ENCODE results near the gene CAP2. TPM values are rescaled to one million over a fixed set of nuclear protein-coding genes. Genes with fewer than 3 reads are reported as not detected.
"Not testable (repeated sequence)": the region's sequence is repeated elsewhere in the genome, so short reads cannot be mapped to it uniquely, and the experiment has no call there.

CAP2 gene
- total RNA-seq, 2 experiments from 2014 or later, result not detected

GRCh38 chr6:17511580-17511979 is 118.2 kb downstream of the CAP2 start:
- CTCF ChIA-PET, result interaction anchor here (0.5 to 1.5 kb wide), 2 partner anchors 9 to 84 kb away, joined by 3 read pairs; no protein-coding TSS in a partner anchor
- H3K36me3 Mint-ChIP-seq (ENCODE audit: low read depth), result no peaks in the 10 kb centered on the region

GRCh38 chr6:17519120-17519519 is 125.7 kb downstream of the CAP2 start:
- Mint-ChIP-seq H3K36me3 (ENCODE audit: low read depth) (no peaks in the 10 kb centered on the region), H3K27me3 (no peaks in the 10 kb centered on the region), H3K27ac (no peak overlapping the region), H3K4me1 (no peaks in the 10 kb centered on the region), H3K4me3 (no peak overlapping the region), H3K9me3 (no peaks in the 10 kb centered on the region)
- ChIA-PET POLR2A (no interaction called here), CTCF (no interaction called here)
- no peak for DNase-seq

More at GRCh38 chr6:17511580-17511979, 118.2 kb downstream of the CAP2 start:
- no peaks in the 10 kb centered on the region for H3K9me3 Mint-ChIP-seq
- H3K4me1 Mint-ChIP-seq, result no peaks in the 10 kb centered on the region
- no peak overlapping the region for H3K4me3 Mint-ChIP-seq
- no peak overlapping the region for H3K27ac Mint-ChIP-seq
- POLR2A ChIA-PET, result no interaction called here
- no peak for DNase-seq
- H3K27me3 Mint-ChIP-seq, result peaks cover 1% of the 10 kb centered on the region

DNA sequence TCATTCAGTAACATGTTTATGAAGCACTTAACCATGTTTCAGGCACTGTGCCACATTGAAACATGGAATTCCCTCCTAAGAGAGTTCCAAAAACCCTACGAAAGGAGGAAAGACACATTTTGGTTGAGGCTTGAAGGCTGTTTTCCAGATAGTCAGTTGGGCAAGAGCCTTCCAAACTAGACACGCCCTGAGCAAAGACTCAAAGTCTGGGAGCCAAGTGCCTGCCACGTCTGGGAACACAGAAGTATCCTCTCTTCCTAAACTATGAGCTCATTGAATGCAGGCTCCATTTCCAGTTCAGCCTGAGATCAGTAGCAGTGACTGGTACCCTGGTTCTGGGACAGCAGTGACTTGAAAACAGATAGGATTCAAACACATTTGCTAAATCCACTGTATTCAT is 132.2 kb downstream of the CAP2 start:
- H3K4me3 Mint-ChIP-seq, result no peak overlapping the region
- H3K27ac Mint-ChIP-seq, result no peak overlapping the region
- POLR2A ChIA-PET, result no interaction called here
- CTCF ChIA-PET, result no interaction called here
- no peak for DNase-seq
- no peaks in the 10 kb centered on the region for H3K9me3 Mint-ChIP-seq
- no peaks in the 10 kb centered on the region for H3K4me1 Mint-ChIP-seq
- peaks cover 4% of the 10 kb centered on the region for H3K27me3 Mint-ChIP-seq
- no peaks in the 10 kb centered on the region for H3K36me3 Mint-ChIP-seq (ENCODE audit: low read depth)

- CTCF ChIA-PET, result no interaction called here
These were observed 133.7 kb downstream of the CAP2 start for GRCh38 chr6:17527076-17527475.

GRCh38 chr6:17530321-17530835 is 137.0 kb downstream of the CAP2 start:
- no peaks in the 10 kb centered on the region for H3K9me3 Mint-ChIP-seq
- POLR2A ChIA-PET, result no interaction called here
- no peaks in the 10 kb centered on the region for H3K4me1 Mint-ChIP-seq
- no peak for DNase-seq
- CTCF ChIA-PET, result no interaction called here
- H3K36me3 Mint-ChIP-seq (ENCODE audit: low read depth), result no peaks in the 10 kb centered on the region
- H3K27ac Mint-ChIP-seq, result no peak overlapping the region
- peaks cover 8% of the 10 kb centered on the region for H3K27me3 Mint-ChIP-seq
- H3K4me3 Mint-ChIP-seq, result no peak overlapping the region

More at GRCh38 chr6:17527076-17527475, 133.7 kb downstream of the CAP2 start:
- Mint-ChIP-seq H3K27ac (no peak overlapping the region), H3K36me3 (ENCODE audit: low read depth) (no peaks in the 10 kb centered on the region), H3K27me3 (peaks cover 9% of the 10 kb centered on the region), H3K4me1 (no peaks in the 10 kb centered on the region), H3K4me3 (no peak overlapping the region), H3K9me3 (no peaks in the 10 kb centered on the region)
- DNase-seq, result no peak
- POLR2A ChIA-PET, result no interaction called here

DNA sequence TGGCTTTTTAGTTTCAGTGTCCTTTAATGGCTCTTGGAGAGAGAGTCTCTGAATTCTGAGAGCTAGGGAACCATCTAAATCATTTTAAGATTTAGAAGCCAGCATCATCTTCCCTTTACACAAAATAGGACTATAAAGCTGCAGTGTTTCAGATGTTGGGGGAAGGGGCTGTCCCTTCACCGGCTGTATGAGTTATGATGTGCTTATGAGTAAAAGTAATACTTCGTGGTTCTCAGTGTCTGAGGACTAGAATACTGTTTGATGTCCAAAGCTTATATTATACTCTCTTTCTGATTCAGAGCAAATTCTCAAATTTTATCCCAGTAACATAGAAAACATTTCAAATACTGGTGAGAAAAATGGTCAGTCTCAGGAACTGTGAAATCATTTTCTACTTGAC is 143.2 kb downstream of the CAP2 start:
- H3K27ac Mint-ChIP-seq, result no peak overlapping the region
- CTCF ChIA-PET, result no interaction called here
- POLR2A ChIA-PET, result no interaction called here
- no peaks in the 10 kb centered on the region for H3K36me3 Mint-ChIP-seq (ENCODE audit: low read depth)
- no peaks in the 10 kb centered on the region for H3K9me3 Mint-ChIP-seq
- H3K27me3 Mint-ChIP-seq, result peaks cover 1% of the 10 kb centered on the region
- DNase-seq, result no peak
- H3K4me1 Mint-ChIP-seq, result no peaks in the 10 kb centered on the region
- no peak overlapping the region for H3K4me3 Mint-ChIP-seq

DNA sequence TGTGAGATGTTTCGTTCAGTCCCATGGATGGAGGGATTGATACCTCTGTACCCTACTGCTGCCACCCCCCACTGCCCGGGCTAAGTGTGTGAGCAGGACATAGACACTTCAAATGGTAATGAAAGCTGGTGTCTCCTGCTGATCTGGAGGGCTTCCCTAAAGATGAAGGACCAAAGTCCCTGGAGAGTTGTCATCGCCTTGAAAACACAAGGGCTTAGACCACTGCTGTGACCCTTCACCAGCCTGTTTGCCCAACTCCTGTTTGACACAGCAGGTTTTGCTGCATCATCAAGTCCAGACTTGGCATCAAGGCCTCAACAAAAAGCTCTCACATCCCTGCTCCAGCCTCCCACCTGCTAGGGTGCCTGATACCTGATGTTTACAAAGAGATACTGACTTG is 148.8 kb downstream of the CAP2 start:
- POLR2A ChIA-PET, result no interaction called here
- Mint-ChIP-seq H3K9me3 (no peaks in the 10 kb centered on the region), H3K4me1 (no peaks in the 10 kb centered on the region), H3K4me3 (no peak overlapping the region), H3K27ac (no peak overlapping the region), H3K27me3 (no peaks in the 10 kb centered on the region), H3K36me3 (ENCODE audit: low read depth) (no peaks in the 10 kb centered on the region)
- DNase-seq, result no peak
- CTCF ChIA-PET, result no interaction called here

DNA sequence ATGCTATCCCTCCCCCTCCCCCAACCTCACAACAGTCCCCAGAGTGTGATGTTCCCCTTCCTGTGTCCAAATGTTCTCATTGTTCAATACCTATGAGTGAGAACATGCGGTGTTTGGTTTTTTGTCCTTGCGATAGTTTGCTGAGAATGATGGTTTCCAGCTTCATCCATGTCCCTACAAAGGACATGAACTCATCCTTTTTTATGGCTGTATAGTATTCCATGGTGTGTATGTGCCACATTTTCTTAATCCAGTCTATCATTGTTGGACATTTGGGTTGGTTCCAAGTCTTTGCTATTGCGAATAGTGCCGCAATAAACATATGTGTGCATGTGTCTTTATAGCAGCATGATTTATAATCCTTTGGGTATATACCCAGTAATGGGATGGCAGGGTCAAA is 152.3 kb downstream of the CAP2 start:
- H3K27me3 Mint-ChIP-seq; H3K4me1 Mint-ChIP-seq; H3K4me3 Mint-ChIP-seq; H3K36me3 Mint-ChIP-seq (ENCODE audit: low read depth); CTCF ChIA-PET; DNase-seq; POLR2A ChIA-PET; H3K27ac Mint-ChIP-seq; H3K9me3 Mint-ChIP-seq: not testable (repeated sequence)

DNA sequence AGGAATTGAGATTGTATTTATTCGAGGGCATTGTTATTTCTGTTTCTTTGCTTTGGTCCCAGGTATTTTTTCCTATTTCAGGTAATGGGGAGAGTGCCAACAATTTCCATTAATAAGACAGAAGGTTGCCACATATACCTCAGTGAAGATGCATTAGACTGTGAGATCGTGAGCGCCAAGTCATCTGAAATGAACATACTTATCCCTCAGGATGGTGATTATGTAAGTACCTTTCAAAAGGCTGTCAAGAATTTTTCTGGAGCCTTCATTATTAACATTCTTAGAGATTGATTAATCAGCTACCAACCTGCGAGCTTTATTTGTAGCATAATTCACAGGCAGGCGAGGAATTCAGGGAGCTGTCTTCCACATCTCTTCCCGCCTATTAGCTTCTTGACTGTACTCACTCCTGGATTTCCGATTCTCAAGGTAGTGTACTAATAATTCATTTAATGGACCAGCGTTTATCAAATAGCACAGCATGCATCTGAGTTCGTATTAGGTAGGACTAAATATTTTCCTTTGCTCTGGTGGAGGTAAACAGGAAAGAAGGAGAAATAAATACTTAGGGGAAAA is 158.1 kb downstream of the CAP2 start:
- H3K27ac Mint-ChIP-seq, result no peak overlapping the region
- H3K36me3 Mint-ChIP-seq (ENCODE audit: low read depth), result no peaks in the 10 kb centered on the region
- DNase-seq, result no peak
- ChIA-PET CTCF (no interaction called here), POLR2A (no interaction called here)
- peaks cover 5% of the 10 kb centered on the region for H3K27me3 Mint-ChIP-seq
- no peaks in the 10 kb centered on the region for H3K9me3 Mint-ChIP-seq
- H3K4me1 Mint-ChIP-seq, result no peaks in the 10 kb centered on the region
- no peak overlapping the region for H3K4me3 Mint-ChIP-seq

DNA sequence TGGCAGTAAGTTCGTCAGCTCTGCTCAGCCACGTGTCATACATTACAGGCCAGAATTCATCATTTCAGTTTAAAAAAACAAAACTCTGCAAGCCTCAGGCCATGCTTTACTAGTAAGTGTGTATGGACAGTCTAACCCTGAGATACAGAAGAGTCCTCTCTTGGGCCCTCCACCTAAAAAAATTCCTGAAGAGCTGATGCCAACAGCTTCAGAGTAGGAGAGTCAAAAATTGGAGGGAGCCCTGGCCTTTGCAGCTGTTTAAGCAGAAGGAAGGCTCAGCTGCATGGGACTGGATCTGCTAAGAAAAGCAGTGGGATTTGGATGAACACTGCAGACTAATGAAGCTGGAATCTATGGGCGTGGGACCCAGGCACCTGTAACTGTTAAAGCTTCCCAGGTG is 159.5 kb downstream of the CAP2 start:
- Mint-ChIP-seq H3K4me1 (no peaks in the 10 kb centered on the region), H3K36me3 (ENCODE audit: low read depth) (no peaks in the 10 kb centered on the region), H3K27me3 (peaks cover 5% of the 10 kb centered on the region), H3K9me3 (no peaks in the 10 kb centered on the region), H3K27ac (no peak overlapping the region), H3K4me3 (no peak overlapping the region)
- POLR2A ChIA-PET, result no interaction called here
- DNase-seq, result no peak
- CTCF ChIA-PET, result no interaction called here

- ChIA-PET POLR2A (no interaction called here), CTCF (no interaction called here)
- H3K27ac Mint-ChIP-seq, result no peak overlapping the region
- H3K27me3 Mint-ChIP-seq, result no peaks in the 10 kb centered on the region
- no peak for DNase-seq
- H3K4me1 Mint-ChIP-seq, result no peaks in the 10 kb centered on the region
- H3K4me3 Mint-ChIP-seq, result no peak overlapping the region
- no peaks in the 10 kb centered on the region for H3K36me3 Mint-ChIP-seq (ENCODE audit: low read depth)
- no peaks in the 10 kb centered on the region for H3K9me3 Mint-ChIP-seq
These were observed 162.6 kb downstream of the CAP2 start for GRCh38 chr6:17556014-17556413.

GRCh38 chr6:17562636-17563035 is 169.2 kb downstream of the CAP2 start:
- H3K4me3 Mint-ChIP-seq, result no peak overlapping the region
- peaks cover 1% of the 10 kb centered on the region for H3K27me3 Mint-ChIP-seq
- no peaks in the 10 kb centered on the region for H3K4me1 Mint-ChIP-seq
- ChIA-PET POLR2A (no interaction called here), CTCF (no interaction called here)
- H3K27ac Mint-ChIP-seq, result no peak overlapping the region
- DNase-seq, result no peak
- peaks cover 3% of the 10 kb centered on the region for H3K36me3 Mint-ChIP-seq (ENCODE audit: low read depth)
- peaks cover 3% of the 10 kb centered on the region for H3K9me3 Mint-ChIP-seq

DNA sequence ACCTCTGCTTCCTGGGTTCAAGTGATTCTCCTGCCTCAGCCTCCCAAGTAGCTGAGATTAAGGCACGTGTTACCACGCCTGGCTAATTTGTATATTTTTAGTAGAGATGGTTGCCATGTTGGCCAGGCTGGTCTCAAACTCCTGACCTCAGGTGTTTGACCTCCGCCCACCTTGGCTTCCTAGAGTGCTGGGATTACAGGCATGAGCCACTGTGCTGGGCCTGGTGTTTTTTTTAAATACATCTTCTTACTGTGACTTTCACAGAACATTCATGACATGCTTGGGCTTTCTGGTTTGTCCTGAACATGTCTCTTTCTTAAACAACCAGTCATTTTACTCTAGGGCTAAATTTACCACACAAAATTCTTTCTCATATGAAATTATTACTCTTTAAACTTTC is 172.0 kb downstream of the CAP2 start:
- no peak for DNase-seq
- Mint-ChIP-seq H3K4me3 (no peak overlapping the region), H3K36me3 (ENCODE audit: low read depth) (peaks cover 3% of the 10 kb centered on the region), H3K9me3 (peaks cover 3% of the 10 kb centered on the region), H3K27ac (no peak overlapping the region), H3K27me3 (peaks cover 6% of the 10 kb centered on the region), H3K4me1 (no peaks in the 10 kb centered on the region)
- CTCF ChIA-PET, result no interaction called here
- POLR2A ChIA-PET, result no interaction called here

DNA sequence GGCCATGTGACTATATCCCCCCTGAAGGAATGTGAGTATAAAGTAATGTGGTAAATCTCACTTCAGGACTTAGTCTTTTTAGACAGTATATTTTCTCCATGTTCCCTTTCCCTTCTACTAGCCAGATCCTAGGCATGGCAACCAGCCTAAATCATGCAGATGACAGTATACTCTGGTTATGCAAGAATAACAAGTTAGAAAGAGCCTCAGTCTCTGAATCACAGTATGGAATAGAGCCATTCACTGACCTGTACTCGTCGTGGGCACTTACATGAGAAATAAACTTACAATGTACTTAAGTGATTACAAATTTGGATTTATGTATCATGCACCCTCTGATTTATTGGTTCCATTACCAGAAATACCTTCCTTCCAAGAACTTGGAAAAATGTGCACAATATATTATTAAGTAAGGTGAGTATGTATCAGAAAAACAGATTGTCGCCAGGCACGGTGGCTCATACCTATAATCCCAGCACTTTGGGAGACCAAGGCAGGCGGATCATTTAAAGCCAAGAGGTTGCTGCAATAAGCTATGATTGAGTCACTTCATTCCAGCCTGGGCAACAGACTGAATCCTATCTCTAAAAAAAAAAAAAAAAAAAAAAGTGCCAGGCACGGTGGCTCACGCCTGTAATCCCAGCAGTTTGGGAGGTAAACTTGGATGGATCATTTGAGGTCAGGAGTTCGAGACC is 181.6 kb downstream of the CAP2 start:
- no peak for DNase-seq
- Mint-ChIP-seq H3K9me3 (peaks cover 12% of the 10 kb centered on the region), H3K4me1 (no peaks in the 10 kb centered on the region), H3K36me3 (ENCODE audit: low read depth) (no peaks in the 10 kb centered on the region), H3K27me3 (peaks cover 21% of the 10 kb centered on the region), H3K4me3 (no peak overlapping the region), H3K27ac (no peak overlapping the region)
- ChIA-PET POLR2A (no interaction called here), CTCF (interaction anchor here (0.6 kb wide), 1 partner anchor 28 kb away, joined by 3 read pairs; no protein-coding TSS in a partner anchor)

All from activated CD4-positive, alpha-beta memory T cell treated with anti-CD3 and anti-CD28 coated beads, Interleukin-2, amount 10 ng/mL, durations not matched to agents 7 days and 5 days (primary cell).